AG09319 (cell line): ENCODE data around the gene SERINC3.

Experiments used
- DNase-seq: peaks from one replicate; pipeline ENCODE4 v3.0.0-alpha.2; 2010; ENCODE audit warnings: low read depth; ENCODE audit errors: extremely low read depth
- TF ChIP-seq, protein P1 (sequence below): IDR thresholded peaks from 2 replicates; pipeline ENCODE4 v1.5.1; 2011; ENCODE audit warnings: low read depth, mild to moderate bottlenecking, inconsistent platforms, low read length, moderate library complexity

The SERINC3 gene

DNA sequence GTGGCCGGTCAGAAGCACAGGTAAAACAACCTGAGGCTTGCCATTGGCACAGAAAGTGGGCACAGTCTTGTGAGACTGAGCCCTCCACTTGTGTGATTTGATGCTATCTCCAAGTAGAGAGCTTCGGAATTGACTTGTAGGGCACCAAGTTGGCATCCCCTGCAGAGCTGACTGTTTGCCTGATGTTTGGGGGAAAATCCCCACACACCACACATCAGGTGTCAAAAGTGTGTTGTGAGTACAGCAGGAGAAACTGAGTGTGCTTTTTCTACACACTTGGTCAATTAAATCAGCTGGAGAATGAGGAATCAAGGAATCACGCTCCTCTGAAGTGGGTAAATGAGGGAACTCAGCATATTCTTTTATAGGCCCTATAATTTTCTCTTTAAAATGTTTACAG lies 989 bp downstream of the SERINC3 start:
- TF ChIP-seq, protein P1, sequence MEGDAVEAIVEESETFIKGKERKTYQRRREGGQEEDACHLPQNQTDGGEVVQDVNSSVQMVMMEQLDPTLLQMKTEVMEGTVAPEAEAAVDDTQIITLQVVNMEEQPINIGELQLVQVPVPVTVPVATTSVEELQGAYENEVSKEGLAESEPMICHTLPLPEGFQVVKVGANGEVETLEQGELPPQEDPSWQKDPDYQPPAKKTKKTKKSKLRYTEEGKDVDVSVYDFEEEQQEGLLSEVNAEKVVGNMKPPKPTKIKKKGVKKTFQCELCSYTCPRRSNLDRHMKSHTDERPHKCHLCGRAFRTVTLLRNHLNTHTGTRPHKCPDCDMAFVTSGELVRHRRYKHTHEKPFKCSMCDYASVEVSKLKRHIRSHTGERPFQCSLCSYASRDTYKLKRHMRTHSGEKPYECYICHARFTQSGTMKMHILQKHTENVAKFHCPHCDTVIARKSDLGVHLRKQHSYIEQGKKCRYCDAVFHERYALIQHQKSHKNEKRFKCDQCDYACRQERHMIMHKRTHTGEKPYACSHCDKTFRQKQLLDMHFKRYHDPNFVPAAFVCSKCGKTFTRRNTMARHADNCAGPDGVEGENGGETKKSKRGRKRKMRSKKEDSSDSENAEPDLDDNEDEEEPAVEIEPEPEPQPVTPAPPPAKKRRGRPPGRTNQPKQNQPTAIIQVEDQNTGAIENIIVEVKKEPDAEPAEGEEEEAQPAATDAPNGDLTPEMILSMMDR, result no peak
- no peak for DNase-seq

DNA sequence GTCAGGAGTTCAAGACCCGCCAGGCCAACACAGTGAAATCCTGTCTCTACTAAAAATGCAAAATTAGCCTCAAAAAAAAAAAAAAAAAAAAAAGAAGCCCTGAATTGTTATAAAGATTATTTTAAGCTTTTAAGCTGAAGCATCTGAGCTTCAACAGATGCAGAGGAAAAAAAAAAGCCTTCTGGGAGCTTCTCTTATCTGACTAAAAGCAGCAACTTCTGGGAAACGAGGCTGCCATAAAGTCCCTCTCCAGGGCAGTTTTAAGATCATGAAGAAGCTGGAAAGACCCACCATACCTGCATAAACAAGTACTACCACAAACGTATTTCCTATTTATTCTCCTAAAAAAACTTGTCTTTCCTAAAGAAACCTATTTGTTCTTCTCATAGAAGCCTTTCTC lies 3.6 kb downstream of the SERINC3 start:
- TF ChIP-seq, protein P1, result no peak
- no peak for DNase-seq

DNA sequence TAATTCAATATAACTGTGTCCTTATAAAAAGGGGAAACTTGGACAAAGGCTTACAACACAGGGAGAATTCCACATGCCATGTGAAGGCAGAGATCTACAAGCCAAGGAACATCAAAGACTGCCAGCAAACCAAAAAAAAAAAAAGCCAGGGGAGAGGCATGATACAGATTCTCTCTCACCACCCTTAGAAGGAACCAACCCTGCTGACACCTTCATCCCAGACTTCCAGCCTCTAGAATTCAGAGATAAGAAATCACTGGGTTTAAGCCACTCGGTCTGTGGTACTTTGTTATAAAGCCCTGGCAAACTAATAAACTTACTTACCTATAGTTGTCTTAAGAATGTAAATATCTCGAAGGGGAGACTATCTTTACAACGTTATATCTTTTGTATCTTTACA lies 4.4 kb downstream of the SERINC3 start:
- no peak for DNase-seq

DNA sequence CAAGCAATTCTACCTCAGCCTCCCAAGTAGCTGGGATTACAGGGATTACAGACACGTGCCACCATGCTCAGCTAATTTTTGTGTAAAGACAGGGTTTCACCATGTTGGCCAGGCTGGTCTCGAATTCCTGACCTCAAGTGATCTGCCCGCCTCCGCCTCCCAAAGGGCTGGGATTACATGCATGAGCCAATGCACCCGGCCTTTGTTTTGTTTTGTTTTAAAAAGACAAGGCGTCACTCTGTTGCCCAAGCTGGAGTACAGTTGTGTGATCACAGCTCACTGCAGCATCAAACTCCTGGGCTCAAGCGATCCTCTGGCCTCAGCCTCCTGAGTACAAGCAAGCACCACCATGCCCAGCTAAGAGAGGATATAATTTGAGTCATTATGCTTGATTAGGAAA lies 5.4 kb downstream of the SERINC3 start:
- DNase-seq, result no peak
- TF ChIP-seq, protein P1, result no peak

More for the DNA sequence above, 4.4 kb downstream of the SERINC3 start:
- TF ChIP-seq, protein P1, result no peak

DNA sequence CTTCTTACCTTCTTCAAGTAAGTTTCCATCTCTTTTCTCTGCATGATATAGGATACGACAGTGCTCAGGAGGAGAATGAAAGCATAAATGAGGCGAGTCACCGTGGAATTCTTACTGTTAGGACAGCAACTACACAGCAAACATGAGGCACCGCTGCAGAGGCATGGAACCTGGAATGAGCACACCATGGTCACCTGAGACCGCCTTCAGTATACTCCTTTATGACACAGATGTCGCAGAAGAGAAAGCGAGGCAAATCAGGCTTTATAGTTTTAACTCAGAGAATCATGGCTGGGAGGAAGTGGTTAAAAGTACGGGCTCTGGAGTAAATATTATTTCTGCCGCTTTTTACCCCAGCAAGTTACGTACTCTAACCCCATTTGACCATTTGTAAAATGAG lies 8.0 kb downstream of the SERINC3 start:
- no peak for DNase-seq
- TF ChIP-seq, protein P1, result no peak

DNA sequence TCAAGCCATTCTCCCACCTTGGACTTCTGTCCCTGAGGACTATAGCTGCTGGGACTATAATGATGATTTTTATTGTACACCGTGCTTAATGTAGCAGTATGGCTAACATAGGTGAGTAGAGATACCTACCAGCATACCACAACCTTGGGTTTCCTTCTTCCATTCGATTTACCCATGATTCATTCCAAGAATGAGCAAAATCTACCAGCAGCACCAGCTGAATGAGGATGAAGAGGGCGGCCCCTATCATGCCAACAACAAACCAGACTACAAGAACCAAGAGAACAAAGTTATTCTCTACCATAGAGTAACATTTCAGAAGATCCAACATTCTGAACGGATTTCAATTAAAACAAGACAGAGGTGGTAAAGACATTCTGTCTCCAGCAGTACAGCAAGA lies 12.1 kb downstream of the SERINC3 start:
- TF ChIP-seq, protein P1, result no peak

DNA sequence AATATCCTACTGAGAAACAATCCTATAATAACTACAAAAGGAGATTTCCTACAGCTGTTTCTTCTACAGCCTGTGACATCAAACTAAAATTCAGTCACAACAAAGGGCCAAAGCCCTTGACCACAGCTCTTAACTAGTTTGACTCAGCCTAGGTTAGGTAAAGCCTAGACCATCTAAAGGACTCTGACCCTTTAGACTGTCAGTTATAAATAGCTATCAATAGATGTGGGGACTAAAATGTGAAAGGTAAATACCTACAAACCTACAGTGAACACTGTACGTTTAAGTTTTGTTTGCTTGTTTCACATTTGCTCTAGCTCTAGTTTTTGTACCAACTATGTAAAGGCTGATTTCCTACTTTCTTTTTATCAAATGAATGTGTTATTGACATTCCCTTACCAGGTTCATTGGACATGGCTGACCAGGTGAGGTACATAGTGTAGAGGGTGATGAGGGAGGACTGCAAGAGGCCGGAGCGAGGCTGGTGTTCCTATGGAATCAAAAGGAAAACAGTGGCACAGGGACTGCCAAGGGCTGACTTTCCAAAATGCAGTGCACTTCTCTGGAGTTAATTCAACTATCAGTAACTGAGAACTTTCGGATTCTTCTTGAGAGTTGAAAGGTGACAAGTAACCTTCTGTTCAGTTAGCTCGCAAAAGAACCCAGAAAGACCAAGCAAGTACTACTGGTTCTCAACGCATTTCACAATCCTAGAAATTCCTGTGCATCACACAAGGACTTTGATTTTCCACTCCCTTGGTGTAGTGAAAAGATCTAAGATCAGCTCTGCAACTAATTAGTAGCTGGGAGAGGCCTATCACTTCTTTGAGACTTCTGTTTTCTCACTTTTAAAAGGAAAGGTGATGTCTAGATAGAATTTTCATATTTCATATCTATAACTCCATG lies 17.2 kb downstream of the SERINC3 start:
- TF ChIP-seq, protein P1, result no peak

More for the DNA sequence above, 12.1 kb downstream of the SERINC3 start:
- DNase-seq, result no peak

More for the DNA sequence above, 17.2 kb downstream of the SERINC3 start:
- no peak for DNase-seq
